HL-60 (cell line): Measurements from ENCODE around the gene CFAP46.

Experiments
- DNase-seq, 2 experiments: peaks; one replicate each; pipeline ENCODE4 v3.0.0-alpha.2; 2010 to 2020; ENCODE audit warnings: low read depth in 1 of 2, low spot score in 1 of 2
- H3K27ac ChIP-seq: fragments of 250-450 bp; sonication (Bioruptor Pico); replicated peaks from 2 replicates; pipeline ENCODE4 v1.5.1; 2020; ENCODE audit warnings: mild to moderate bottlenecking, moderate library complexity
- H3K27me3 ChIP-seq: fragments of 250-450 bp; sonication (Bioruptor Pico); 2 replicates; pipeline ENCODE4 v1.5.1; 2021; ENCODE audit warnings: mild to moderate bottlenecking, moderate library complexity; ENCODE audit not compliant: insufficient read depth, poor library complexity, severe bottlenecking
- H3K4me3 ChIP-seq: replicated peaks from 2 replicates; pipeline ENCODE4 v1.5.1; 2011; ENCODE audit warnings: mild to moderate bottlenecking, control low read depth, low read length; ENCODE audit not compliant: insufficient read depth
- GABPA ChIP-seq: IDR thresholded peaks from 2 replicates; pipeline ENCODE4 v1.6.1; 2012; ENCODE audit warnings: low read depth
- POLR2AphosphoS5 ChIP-seq: IDR thresholded peaks from 2 replicates; pipeline ENCODE4 v1.6.1; 2012; ENCODE audit warnings: low read depth
- SPI1 ChIP-seq: IDR thresholded peaks from 2 replicates; pipeline ENCODE4 v1.6.1; 2012; ENCODE audit warnings: low read depth, mild to moderate bottlenecking, borderline replicate concordance
- TF ChIP-seq, protein P1 (sequence below): IDR thresholded peaks from one replicate; pipeline ENCODE4 v1.5.1; 2011; ENCODE audit warnings: low read length, control low read depth, inconsistent platforms; ENCODE audit not compliant: insufficient read depth
- TF ChIP-seq, protein P2 (sequence below): IDR thresholded peaks from 2 replicates; pipeline ENCODE4 v1.6.1; 2012; ENCODE audit warnings: low read depth; ENCODE audit not compliant: insufficient replicate concordance

CFAP46 gene

DNA sequence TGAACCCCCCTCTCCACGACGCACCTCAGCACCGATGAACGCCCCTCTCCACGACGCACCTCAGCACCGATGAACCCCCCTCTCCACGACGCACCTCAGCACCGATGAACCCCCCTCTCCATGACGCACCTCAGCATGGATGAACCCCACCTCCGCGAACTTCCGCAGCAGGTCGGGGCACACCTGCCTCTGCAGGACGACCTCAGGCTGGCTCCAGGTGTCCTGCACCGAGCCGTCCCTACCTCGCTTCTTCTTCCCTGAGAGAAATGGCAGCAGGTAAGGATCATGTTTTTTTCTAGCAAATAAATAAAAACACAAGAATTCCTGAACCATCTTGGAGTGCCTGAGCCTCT is 24.1 kb downstream of the CFAP46 start:
- Histone ChIP-seq H3K4me3 (no peak overlapping the region), H3K27ac (no peak overlapping the region), H3K27me3 (no peaks in the 10 kb centered on the region)
- TF ChIP-seq POLR2AphosphoS5 (no peak), GABPA (no peak), SPI1 (no peak)
- TF ChIP-seq, protein P1, sequence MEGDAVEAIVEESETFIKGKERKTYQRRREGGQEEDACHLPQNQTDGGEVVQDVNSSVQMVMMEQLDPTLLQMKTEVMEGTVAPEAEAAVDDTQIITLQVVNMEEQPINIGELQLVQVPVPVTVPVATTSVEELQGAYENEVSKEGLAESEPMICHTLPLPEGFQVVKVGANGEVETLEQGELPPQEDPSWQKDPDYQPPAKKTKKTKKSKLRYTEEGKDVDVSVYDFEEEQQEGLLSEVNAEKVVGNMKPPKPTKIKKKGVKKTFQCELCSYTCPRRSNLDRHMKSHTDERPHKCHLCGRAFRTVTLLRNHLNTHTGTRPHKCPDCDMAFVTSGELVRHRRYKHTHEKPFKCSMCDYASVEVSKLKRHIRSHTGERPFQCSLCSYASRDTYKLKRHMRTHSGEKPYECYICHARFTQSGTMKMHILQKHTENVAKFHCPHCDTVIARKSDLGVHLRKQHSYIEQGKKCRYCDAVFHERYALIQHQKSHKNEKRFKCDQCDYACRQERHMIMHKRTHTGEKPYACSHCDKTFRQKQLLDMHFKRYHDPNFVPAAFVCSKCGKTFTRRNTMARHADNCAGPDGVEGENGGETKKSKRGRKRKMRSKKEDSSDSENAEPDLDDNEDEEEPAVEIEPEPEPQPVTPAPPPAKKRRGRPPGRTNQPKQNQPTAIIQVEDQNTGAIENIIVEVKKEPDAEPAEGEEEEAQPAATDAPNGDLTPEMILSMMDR, result no peak
- TF ChIP-seq, protein P2, sequence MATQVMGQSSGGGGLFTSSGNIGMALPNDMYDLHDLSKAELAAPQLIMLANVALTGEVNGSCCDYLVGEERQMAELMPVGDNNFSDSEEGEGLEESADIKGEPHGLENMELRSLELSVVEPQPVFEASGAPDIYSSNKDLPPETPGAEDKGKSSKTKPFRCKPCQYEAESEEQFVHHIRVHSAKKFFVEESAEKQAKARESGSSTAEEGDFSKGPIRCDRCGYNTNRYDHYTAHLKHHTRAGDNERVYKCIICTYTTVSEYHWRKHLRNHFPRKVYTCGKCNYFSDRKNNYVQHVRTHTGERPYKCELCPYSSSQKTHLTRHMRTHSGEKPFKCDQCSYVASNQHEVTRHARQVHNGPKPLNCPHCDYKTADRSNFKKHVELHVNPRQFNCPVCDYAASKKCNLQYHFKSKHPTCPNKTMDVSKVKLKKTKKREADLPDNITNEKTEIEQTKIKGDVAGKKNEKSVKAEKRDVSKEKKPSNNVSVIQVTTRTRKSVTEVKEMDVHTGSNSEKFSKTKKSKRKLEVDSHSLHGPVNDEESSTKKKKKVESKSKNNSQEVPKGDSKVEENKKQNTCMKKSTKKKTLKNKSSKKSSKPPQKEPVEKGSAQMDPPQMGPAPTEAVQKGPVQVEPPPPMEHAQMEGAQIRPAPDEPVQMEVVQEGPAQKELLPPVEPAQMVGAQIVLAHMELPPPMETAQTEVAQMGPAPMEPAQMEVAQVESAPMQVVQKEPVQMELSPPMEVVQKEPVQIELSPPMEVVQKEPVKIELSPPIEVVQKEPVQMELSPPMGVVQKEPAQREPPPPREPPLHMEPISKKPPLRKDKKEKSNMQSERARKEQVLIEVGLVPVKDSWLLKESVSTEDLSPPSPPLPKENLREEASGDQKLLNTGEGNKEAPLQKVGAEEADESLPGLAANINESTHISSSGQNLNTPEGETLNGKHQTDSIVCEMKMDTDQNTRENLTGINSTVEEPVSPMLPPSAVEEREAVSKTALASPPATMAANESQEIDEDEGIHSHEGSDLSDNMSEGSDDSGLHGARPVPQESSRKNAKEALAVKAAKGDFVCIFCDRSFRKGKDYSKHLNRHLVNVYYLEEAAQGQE, result no peak
- DNase-seq, result no peak

DNA sequence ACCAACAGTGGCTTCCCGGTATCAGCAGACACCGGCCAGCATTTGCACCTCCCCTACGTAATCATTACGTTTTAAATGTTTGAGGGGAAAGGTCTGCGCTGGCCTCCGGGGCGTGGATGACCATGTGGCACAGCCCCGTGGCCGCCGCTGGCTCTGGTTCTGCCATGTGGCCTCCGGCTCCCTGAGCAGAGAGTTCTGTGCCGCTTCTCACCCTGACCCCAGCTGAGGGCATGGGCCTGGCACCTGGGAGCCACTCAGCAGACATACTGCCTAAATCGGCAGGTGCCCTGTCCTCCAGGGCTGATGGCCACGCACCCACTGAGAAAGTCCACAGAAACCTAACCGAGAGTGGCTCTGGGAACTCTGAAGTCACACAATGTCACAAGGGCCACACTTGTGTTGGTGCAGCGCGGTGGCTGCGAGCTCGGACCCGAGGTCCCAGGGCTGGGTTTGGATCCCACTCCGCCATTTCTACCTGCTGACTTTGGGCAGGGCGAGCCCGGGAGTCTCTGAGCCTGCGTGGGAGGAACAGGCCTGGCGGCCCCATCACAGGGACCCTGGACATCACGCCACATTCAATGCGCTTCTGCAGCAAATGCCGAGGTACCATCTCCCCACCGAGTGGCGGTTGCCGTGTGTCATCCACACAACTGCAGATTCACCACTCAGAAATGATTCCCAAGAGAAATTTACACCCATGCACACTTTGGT is 25.3 kb downstream of the CFAP46 start:
- no peak overlapping the region for H3K4me3 ChIP-seq
- H3K27ac ChIP-seq, result no peak overlapping the region
- no peak for DNase-seq
- no peaks in the 10 kb centered on the region for H3K27me3 ChIP-seq
- TF ChIP-seq GABPA, result no peak
- TF ChIP-seq, protein P1, result no peak
- TF ChIP-seq SPI1, result no peak
- no peak for TF ChIP-seq POLR2AphosphoS5
- TF ChIP-seq, protein P2, result no peak

DNA sequence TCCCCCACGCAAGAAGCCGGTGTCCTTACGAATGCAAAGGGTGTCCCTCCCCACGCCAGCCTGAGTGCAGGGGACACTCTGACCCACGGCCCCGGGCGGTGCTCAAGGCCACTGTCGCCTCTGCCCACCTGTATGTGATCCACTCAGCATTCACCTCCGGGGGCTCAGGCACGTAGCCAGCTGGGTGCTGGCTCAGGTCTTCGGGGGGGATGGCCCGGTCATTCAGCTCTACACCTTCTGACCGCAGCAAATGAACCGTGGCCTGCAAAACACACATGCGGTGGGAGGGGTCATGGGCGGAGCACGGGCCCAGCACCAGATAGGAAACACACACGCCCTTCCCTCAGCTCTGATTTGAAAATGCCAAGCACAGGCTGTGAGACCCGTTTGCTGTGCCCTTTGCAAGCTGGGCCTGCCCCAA is 25.9 kb downstream of the CFAP46 start:
- Histone ChIP-seq H3K27ac (no peak overlapping the region), H3K27me3 (no peaks in the 10 kb centered on the region), H3K4me3 (no peak overlapping the region)
- TF ChIP-seq, protein P1, result no peak
- TF ChIP-seq SPI1 (no peak), GABPA (no peak), POLR2AphosphoS5 (no peak)
- TF ChIP-seq, protein P2, result no peak
- DNase-seq, result no peak
